Measurements from ENCODE around the gene C1orf52.

- TF ChIP-seq CTCF (IDR thresholded peaks at IDR 0.05 in 4 of 5, conservative IDR thresholded peaks at IDR 0.05 in 1 of 5) (no peak), POLR2A (IDR thresholded peaks at IDR 0.05) (no peak)
These were observed 14.0 kb downstream of the C1orf52 start for GRCh38 chr1:85245456-85245855.
